GM12801 (cell line): Measurements from ENCODE around the gene SLC35F1.

ENCODE experiments used
- TF ChIP-seq, protein P1 (sequence below): IDR thresholded peaks from one replicate; pipeline ENCODE4 v1.5.1; 2011; ENCODE audit warnings: control low read depth; ENCODE audit not compliant: insufficient read length; ENCODE audit errors: extremely low read depth

The SLC35F1 gene

DNA sequence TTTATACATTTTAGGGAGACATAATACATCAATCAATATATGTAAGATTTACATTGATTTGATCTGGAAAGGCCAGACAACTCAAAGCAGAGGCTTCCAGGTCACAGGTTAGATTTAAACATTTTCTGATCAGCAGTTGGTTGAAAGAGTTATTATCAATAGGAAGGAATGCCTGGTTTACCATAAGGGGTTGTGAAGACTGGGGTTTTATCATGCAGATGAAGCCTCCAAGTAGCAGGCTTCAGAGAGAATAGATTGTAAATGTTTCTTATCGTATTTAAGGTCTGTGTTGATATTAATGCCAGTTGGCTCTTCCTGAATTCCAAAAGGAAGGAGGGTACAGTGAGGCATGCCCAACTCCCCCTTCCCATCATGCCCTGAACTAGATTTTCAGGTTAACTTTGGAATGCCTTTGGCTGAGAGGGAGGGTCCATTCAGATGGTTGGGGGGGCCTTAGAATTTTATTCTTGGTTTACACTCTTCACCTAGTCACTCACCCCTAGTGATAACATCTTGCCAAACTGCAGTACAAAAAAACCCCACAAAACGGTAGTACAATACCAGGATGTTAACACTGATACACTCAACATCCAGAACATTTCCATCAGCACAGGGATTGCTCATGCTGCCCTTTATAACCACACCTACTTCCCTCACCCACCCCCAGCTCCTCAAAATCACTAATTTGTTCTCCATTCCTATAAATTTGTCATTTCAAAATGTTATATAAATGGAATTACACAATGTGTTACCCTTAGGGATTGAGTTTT is 381.5 kb downstream of the SLC35F1 start:
- TF ChIP-seq, protein P1, sequence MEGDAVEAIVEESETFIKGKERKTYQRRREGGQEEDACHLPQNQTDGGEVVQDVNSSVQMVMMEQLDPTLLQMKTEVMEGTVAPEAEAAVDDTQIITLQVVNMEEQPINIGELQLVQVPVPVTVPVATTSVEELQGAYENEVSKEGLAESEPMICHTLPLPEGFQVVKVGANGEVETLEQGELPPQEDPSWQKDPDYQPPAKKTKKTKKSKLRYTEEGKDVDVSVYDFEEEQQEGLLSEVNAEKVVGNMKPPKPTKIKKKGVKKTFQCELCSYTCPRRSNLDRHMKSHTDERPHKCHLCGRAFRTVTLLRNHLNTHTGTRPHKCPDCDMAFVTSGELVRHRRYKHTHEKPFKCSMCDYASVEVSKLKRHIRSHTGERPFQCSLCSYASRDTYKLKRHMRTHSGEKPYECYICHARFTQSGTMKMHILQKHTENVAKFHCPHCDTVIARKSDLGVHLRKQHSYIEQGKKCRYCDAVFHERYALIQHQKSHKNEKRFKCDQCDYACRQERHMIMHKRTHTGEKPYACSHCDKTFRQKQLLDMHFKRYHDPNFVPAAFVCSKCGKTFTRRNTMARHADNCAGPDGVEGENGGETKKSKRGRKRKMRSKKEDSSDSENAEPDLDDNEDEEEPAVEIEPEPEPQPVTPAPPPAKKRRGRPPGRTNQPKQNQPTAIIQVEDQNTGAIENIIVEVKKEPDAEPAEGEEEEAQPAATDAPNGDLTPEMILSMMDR = no peak

DNA sequence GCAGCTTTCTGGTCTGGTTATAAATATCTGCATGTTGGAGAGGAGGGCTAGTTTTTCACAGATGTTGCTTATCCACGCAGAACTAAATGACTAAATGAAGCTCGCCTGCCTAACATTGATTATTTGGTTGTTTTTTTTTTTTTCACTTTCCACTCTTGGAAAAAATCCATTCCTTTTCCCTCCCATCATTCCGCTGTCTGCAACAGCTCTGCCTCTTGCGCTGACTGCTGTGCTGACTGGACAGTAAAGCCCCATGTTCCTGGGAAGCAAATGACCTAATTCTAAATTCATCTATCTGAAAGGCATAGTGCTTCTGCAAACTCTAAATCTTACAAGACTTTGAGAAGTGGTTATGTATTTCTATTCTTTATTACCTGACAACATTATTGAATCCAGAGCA is 385.5 kb downstream of the SLC35F1 start:
- TF ChIP-seq, protein P1 = no peak

DNA sequence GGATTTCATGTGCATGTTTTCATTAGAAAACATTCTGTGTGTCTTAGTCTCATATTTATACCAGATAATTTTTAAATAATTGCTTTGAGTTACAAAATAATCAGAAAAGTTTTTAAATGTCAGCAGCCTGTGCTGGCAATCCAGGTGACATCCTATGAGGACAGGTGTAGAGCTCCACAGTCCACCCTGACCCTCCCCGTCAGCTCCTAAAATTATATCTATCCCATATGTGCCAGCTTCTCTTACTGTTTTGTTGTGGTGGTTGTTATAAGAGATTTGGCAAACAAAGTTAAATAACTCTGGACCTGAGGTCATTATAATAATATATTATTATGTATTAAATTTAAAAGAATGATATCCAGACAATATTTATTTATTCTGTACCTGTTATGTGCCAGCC is 387.8 kb downstream of the SLC35F1 start:
- TF ChIP-seq, protein P1 = no peak

DNA sequence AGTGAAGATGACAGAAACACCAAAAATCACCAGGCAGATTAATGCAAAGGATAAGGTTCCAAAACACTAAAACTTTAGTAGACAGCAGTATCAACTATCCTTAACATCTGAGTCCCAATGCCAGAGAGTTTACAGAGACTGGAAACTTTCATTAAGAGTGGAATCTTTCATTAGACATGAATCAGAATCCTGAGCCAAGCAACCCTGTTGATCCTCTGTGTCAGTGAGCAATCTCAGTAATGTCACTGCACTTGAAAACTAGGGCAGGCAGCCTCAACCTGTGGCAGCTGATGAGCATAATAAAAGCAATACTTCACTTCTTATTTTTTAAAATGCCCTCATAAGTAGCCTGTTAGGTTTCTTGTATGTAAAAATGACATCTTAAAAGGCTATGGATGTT is 388.3 kb downstream of the SLC35F1 start:
- TF ChIP-seq, protein P1 = no peak

DNA sequence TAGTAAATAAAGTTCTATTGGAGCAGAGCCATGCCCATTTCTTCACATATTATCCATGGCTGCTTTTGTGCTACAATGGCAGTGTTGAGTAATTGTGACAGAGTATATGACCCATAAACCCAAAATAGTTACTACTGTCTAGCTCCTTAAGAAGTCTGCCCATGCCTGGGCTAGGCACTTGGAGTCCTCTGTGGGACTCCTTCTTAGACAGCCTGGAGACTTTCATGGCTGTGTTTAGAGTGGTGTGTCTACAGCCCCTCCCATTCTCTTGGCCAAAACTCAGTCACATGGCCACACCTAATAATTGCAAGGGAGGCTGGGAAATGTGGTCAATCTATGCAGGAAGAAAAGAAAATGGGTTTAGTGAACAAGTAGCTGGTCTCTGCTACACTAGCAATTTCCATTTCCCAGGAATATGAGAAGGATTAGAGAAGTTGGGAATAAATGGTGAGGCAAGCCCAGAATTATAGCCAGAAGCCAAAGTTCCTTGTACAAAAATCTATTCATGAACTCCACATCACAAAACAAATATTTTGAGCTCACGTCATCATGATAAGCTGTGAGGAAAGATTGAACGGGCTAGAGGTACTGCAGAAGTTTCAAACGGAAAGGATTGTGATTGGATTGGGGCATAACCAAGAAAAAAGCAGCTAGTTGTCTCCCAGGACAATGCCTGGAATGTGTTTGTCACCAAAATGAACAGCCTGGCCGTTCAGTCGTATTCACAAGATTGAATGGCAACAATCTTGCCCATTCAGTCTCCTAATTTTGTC is 389.3 kb downstream of the SLC35F1 start:
- TF ChIP-seq, protein P1 = no peak

DNA sequence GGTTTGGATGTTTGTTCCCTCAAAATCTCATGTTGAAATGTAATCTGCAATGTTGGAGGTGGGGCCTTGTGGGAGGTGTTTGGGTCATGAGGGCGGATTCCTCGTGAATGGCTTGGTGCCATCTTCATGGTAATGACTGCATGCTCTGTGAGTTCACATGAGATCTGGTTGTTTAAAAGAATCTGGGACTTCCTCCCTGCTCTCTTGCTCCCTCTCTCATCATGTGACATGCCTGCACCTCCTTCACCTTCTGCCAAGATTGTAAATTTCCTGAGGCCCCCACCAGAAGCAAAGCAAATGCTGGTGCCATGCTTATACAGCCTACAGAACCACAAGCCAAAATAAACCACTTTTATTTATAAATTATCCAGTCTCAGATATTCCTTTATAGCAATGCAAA is 390.8 kb downstream of the SLC35F1 start:
- TF ChIP-seq, protein P1 = no peak

DNA sequence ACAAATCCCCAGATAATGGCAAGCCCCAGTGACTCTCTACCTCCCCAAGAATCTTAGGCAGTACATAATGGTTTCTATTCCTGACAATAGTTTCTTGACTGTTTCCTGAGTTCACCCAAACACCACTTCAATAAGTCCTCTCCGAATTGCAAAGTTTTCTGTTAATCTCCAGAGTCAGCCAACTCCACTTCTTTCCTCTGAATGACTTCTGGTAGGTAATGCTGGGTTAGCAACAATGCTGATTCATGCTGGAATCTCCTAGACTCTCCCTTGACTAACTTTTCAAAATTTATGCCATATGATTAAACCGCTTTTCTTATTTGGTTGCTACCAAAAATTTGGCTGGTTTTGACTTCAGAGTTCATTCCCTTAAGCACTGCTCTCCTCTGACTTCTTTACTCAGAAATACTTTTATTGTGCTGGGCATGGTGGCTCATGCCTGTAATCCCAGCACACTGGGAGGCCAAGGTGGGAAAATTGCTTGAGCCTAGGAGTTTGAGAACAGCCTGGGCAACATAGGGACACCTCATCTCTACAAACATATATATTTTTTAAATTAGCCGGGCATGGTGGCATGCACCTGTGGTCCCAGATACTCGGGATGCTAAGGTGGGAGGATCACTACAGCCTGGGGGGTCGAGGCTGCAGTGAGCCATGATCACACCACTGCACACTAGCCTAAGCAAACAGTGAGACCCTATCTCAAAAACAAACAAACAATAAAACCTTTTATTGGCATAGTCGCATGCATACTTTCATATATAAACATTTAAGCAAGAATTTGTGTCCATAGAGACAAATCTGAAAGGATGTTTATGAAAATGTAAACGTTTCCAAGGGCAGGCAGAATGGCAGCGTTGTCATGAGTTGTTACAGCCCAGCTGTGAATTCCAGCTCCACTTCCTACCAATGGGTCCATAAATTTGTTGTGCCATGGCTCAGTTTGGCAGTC is 391.7 kb downstream of the SLC35F1 start:
- TF ChIP-seq, protein P1 = no peak
